Measurements from ENCODE around the gene NAGPA.
"Not testable (repeated sequence)": the region's sequence is repeated elsewhere in the genome, so short reads cannot be mapped to it uniquely, and the experiment has no call there.

Gene NAGPA

GRCh38 chr16:5045499-5046115 lies 11.9 kb upstream of the NAGPA start:
- Histone ChIP-seq H3K36me3 (ENCODE audit: insufficient read depth, low read length) (no peaks in the 10 kb centered on the region), H3F3A (ENCODE audit: insufficient read depth, low read length) (no peaks in the 10 kb centered on the region), H2AFZ (ENCODE audit: low read length) (no peak overlapping the region), H3K27ac (ENCODE audit: low read depth, low read length, poor library complexity, severe bottlenecking) (no peak overlapping the region), H3K9me3 (ENCODE audit: low read length) (no peaks in the 10 kb centered on the region), H3K9me2 (ENCODE audit: low read depth, low read length) (no peaks in the 10 kb centered on the region), H3K79me2 (ENCODE audit: insufficient read depth, low read length) (no peaks in the 10 kb centered on the region), H3K4me1 (ENCODE audit: insufficient read depth, low read length, severe bottlenecking) (no peaks in the 10 kb centered on the region), H3K4me2 (ENCODE audit: low read length) (no peak overlapping the region), H4K20me1 (ENCODE audit: insufficient read depth, low read length) (no peaks in the 10 kb centered on the region), H3K4me3 (ENCODE audit: low read depth, low read length, poor library complexity, severe bottlenecking) (no peak overlapping the region), H3K27me3 (ENCODE audit: insufficient read depth, low read length) (peaks cover 6% of the 10 kb centered on the region; the same call in 1 of the 2 replicates), H3K9ac (ENCODE audit: low read length) (no peak overlapping the region)
- no peak for TF ChIP-seq CTCF (IDR thresholded peaks at IDR 0.05; ENCODE audit: low read length)
- TF ChIP-seq EZH2 (IDR thresholded peaks at IDR 0.05; ENCODE audit: borderline replicate concordance, low read length): no peak

GRCh38 chr16:5044581-5044980 lies 10.8 kb upstream of the NAGPA start:
- not testable (repeated sequence) for H4K20me1 ChIP-seq (ENCODE audit: insufficient read depth, low read length); H3K27ac ChIP-seq (ENCODE audit: low read depth, low read length, poor library complexity, severe bottlenecking); H3K9me3 ChIP-seq (ENCODE audit: low read length); H3F3A ChIP-seq (ENCODE audit: insufficient read depth, low read length); H3K9ac ChIP-seq (ENCODE audit: low read length); H3K4me1 ChIP-seq (ENCODE audit: insufficient read depth, low read length, severe bottlenecking); H3K79me2 ChIP-seq (ENCODE audit: insufficient read depth, low read length); H3K4me3 ChIP-seq (ENCODE audit: low read depth, low read length, poor library complexity, severe bottlenecking); H3K4me2 ChIP-seq (ENCODE audit: low read length); H3K9me2 ChIP-seq (ENCODE audit: low read depth, low read length); H3K36me3 ChIP-seq (ENCODE audit: insufficient read depth, low read length); H3K27me3 ChIP-seq (ENCODE audit: insufficient read depth, low read length); H2AFZ ChIP-seq (ENCODE audit: low read length)

DNA sequence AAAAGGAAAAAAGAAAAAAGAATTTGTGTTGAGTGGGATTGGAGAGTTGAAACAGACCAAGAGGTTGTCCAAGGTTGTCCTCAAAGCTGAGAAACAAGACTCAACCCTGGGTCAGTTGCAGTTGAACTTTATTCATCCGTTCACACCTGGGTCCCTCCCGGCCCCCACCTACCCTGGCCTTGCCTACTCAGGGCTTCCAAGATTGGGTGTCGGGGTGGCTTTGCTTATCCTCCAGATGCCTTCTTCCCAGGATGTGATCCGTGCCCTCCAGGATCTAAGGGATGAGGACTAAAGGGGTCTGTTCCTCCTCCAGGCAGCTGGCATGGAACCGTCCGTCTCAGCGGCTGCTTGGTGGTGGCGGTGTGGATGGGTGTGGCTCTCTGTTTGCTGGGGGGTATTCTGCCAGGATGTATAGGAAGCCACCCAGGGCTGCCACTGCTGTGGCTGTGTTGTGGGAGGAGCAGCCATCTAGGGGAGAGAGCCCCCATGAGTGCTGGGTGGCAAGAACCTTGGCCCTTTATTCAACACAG lies 10.3 kb upstream of the NAGPA start:
- Histone ChIP-seq H3F3A (ENCODE audit: insufficient read depth, low read length) (no peaks in the 10 kb centered on the region), H3K36me3 (ENCODE audit: insufficient read depth, low read length) (no peaks in the 10 kb centered on the region), H3K9ac (ENCODE audit: low read length) (no peak overlapping the region), H3K27me3 (ENCODE audit: insufficient read depth, low read length) (peaks cover 1% of the 10 kb centered on the region; the same call in 1 of the 2 replicates), H3K9me2 (ENCODE audit: low read depth, low read length) (no peaks in the 10 kb centered on the region), H3K4me3 (ENCODE audit: low read depth, low read length, poor library complexity, severe bottlenecking) (no peak overlapping the region), H3K27ac (ENCODE audit: low read depth, low read length, poor library complexity, severe bottlenecking) (no peak overlapping the region), H4K20me1 (ENCODE audit: insufficient read depth, low read length) (no peaks in the 10 kb centered on the region), H3K79me2 (ENCODE audit: insufficient read depth, low read length) (no peaks in the 10 kb centered on the region), H3K4me2 (ENCODE audit: low read length) (no peak overlapping the region), H3K9me3 (ENCODE audit: low read length) (no peaks in the 10 kb centered on the region), H2AFZ (ENCODE audit: low read length) (no peak overlapping the region), H3K4me1 (ENCODE audit: insufficient read depth, low read length, severe bottlenecking) (no peaks in the 10 kb centered on the region)
- TF ChIP-seq CTCF (IDR thresholded peaks at IDR 0.05; ENCODE audit: low read length): no peak
- no peak for TF ChIP-seq EZH2 (IDR thresholded peaks at IDR 0.05; ENCODE audit: borderline replicate concordance, low read length)

All from OCI-LY1 (cell line).